SK-N-SH (cell line): ENCODE results near the gene SBNO1. TPM values are rescaled to one million over a fixed set of nuclear protein-coding genes. Genes with fewer than 3 reads are reported as not detected.
A peak's percentile ranks its signal among the peaks of the same experiment; 100 is the strongest.

Experiments
- CTCF ChIA-PET: fragments of 300-600, 350-600 bp; formaldehyde crosslinking; extraction: SDS; loops from one replicate; lab custom pipeline; 2021; lab: Yijun Ruan, JAX
- POLR2A ChIA-PET: fragments of 350-600 bp; sonication (Branson Sonifier 250); formaldehyde crosslinking; extraction: SDS; loops from one replicate; lab custom pipeline; 2020; ENCODE audit warnings: antibody characterized with exemption, inconsistent platforms; lab: Yijun Ruan, JAX
- DNase-seq: peaks from one replicate; pipeline ENCODE4 v3.0.0; 2012
- H2AFZ ChIP-seq: fragments of 200-600 bp; sonication (generic); 2 replicates; pipeline ENCODE4 v1.8.1; 2016; ENCODE audit warnings: antibody characterized with exemption, mild to moderate bottlenecking, low read depth
- H3F3A ChIP-seq: fragments of 200-600 bp; sonication (generic); replicated peaks from 2 replicates; pipeline ENCODE3; 2016; ENCODE audit warnings: antibody characterized with exemption, mild to moderate bottlenecking; ENCODE audit not compliant: insufficient read depth
- H3K27ac ChIP-seq, 2 experiments: fragments of 200-500 bp in 1 of 2; fragments of 200-600 bp in 1 of 2; sonication (Bioruptor generic) in 1 of 2; sonication (generic), shearing (Covaris generic) in 1 of 2; 2 replicates each; pipeline versions ENCODE4 v1.5.1 to v1.6.1; 2014 to 2016; ENCODE audit warnings: low read depth in 2 of 2, inconsistent platforms in 1 of 2, low read length in 1 of 2, mild to moderate bottlenecking in 1 of 2, mixed read lengths in 1 of 2
- H3K27me3 ChIP-seq: fragments of 200-600 bp; sonication (generic), shearing (Covaris generic); 2 replicates; pipeline ENCODE4 v1.6.1; 2016; ENCODE audit warnings: mixed run types; ENCODE audit not compliant: insufficient read depth
- H3K36me3 ChIP-seq, 2 experiments: fragments of 200-500 bp in 1 of 2; fragments of 200-600 bp in 1 of 2; sonication (Bioruptor generic) in 1 of 2; sonication (generic) in 1 of 2; replicated peaks in 1 of 2; 2 replicates each; pipeline versions ENCODE3 to v1.5.1; 2014 to 2016; ENCODE audit warnings: low read length in 1 of 2, mild to moderate bottlenecking in 1 of 2; ENCODE audit not compliant: insufficient read depth in 2 of 2, control insufficient read depth in 1 of 2
- H3K4me1 ChIP-seq, 2 experiments: fragments of 200-500 bp in 1 of 2; fragments of 200-600 bp in 1 of 2; sonication (Bioruptor generic) in 1 of 2; sonication (generic), shearing (Covaris generic) in 1 of 2; 2 replicates each; pipeline versions ENCODE4 v1.5.1 to v1.6.1; 2014 to 2016; ENCODE audit warnings: low read depth in 1 of 2, low read length in 1 of 2, mixed run types in 1 of 2; ENCODE audit not compliant: insufficient read depth in 2 of 2, control insufficient read depth in 1 of 2
- H3K4me2 ChIP-seq: fragments of 200-600 bp; sonication (generic), shearing (Covaris generic); 2 replicates; pipeline ENCODE4 v1.6.1; 2017; ENCODE audit warnings: mixed run types
- H3K4me3 ChIP-seq, 2 experiments: fragments of 200-500 bp in 1 of 2; fragments of 200-600 bp in 1 of 2; sonication (Bioruptor generic) in 1 of 2; sonication (generic), shearing (Covaris generic) in 1 of 2; 2 replicates each; pipeline versions ENCODE4 v1.5.1 to v1.8.1; 2014 to 2016; ENCODE audit warnings: low read depth in 2 of 2, inconsistent platforms in 1 of 2, low read length in 1 of 2, mild to moderate bottlenecking in 1 of 2, mixed read lengths in 1 of 2, moderate library complexity in 1 of 2
- H3K79me2 ChIP-seq: fragments of 200-600 bp; sonication (generic); 2 replicates; pipeline ENCODE4 v1.8.1; 2017; ENCODE audit warnings: mild to moderate bottlenecking; ENCODE audit not compliant: insufficient read depth
- H3K9ac ChIP-seq: fragments of 200-600 bp; sonication (generic); 2 replicates; pipeline ENCODE4 v1.6.1; 2017; ENCODE audit warnings: mixed run types
- H3K9me2 ChIP-seq: fragments of 200-600 bp; sonication (generic); 2 replicates; pipeline ENCODE4 v1.6.1; 2017; ENCODE audit warnings: mixed run types
- H3K9me3 ChIP-seq: fragments of 200-600 bp; sonication (generic); 2 replicates; pipeline ENCODE4 v1.6.1; 2017; ENCODE audit warnings: mixed run types, mild to moderate bottlenecking, moderate library complexity
- H4K20me1 ChIP-seq: fragments of 200-600 bp; sonication (generic); 2 replicates; pipeline ENCODE4 v1.6.1; 2017; ENCODE audit warnings: mild to moderate bottlenecking, mixed run types; ENCODE audit not compliant: insufficient read depth
- FOSL2 ChIP-seq: IDR thresholded peaks from 2 replicates; pipeline ENCODE4 v1.4.0; 2012; ENCODE audit warnings: low read depth, mild to moderate bottlenecking, moderate library complexity, borderline replicate concordance
- FOXM1 ChIP-seq: IDR thresholded peaks from 2 replicates; pipeline ENCODE4 v1.4.0; 2012; ENCODE audit warnings: low read depth, mild to moderate bottlenecking
- GABPA ChIP-seq: IDR thresholded peaks from 2 replicates; pipeline ENCODE4 v1.4.0; 2012; ENCODE audit warnings: low read depth, mild to moderate bottlenecking
- GATA2 ChIP-seq: sonication (generic); formaldehyde crosslinking; IDR thresholded peaks from 2 replicates; pipeline ENCODE4 v1.5.0; 2020; ENCODE audit warnings: mild to moderate bottlenecking, missing genetic modification reagents
- IRF3 ChIP-seq: fragments of 150-350 bp; IDR thresholded peaks from 2 replicates; pipeline ENCODE4 v1.6.1; 2016; ENCODE audit warnings: mild to moderate bottlenecking, low read depth, low read length
- JUND ChIP-seq: IDR thresholded peaks from 2 replicates; pipeline ENCODE4 v1.4.0; 2012
- MAX ChIP-seq: IDR thresholded peaks from 2 replicates; pipeline ENCODE4 v1.4.0; 2012; ENCODE audit warnings: low read depth
- MEF2A ChIP-seq: IDR thresholded peaks from 2 replicates; pipeline ENCODE4 v1.4.0; 2012; ENCODE audit warnings: low read depth, borderline replicate concordance
- NFIC ChIP-seq: IDR thresholded peaks from 2 replicates; pipeline ENCODE4 v1.4.0; 2012; ENCODE audit warnings: borderline replicate concordance
- NRF1 ChIP-seq: IDR thresholded peaks from 2 replicates; pipeline ENCODE4 v1.6.1; 2012; ENCODE audit warnings: low read depth, mild to moderate bottlenecking, low read length
- PBX3 ChIP-seq: IDR thresholded peaks from 2 replicates; pipeline ENCODE4; 2012
- REST ChIP-seq: IDR thresholded peaks from 2 replicates; pipeline ENCODE4 v1.6.1; 2012; ENCODE audit warnings: mild to moderate bottlenecking, low read depth, low read length, moderate library complexity
- TAF1 ChIP-seq: IDR thresholded peaks from 2 replicates; pipeline ENCODE4 v1.6.1; 2012; ENCODE audit warnings: low read depth, mild to moderate bottlenecking, low read length, moderate library complexity, borderline replicate concordance
- TEAD4 ChIP-seq: IDR thresholded peaks from 2 replicates; pipeline ENCODE4 v1.4.0; 2012; ENCODE audit warnings: mild to moderate bottlenecking, borderline replicate concordance; ENCODE audit not compliant: insufficient read depth
- ZBTB33 ChIP-seq: IDR thresholded peaks from 2 replicates; pipeline ENCODE4 v1.4.0; 2012; ENCODE audit warnings: low read depth, borderline replicate concordance
- WGBS: methylation state at CpG from one replicate; pipeline ENCODE4 v1.1.6; 2017; ENCODE audit warnings: low lambda C conversion rate; 5-methylcytosine and 5-hydroxymethylcytosine counted together
- polyA plus RNA-seq, 3 experiments: library from polyadenylated mRNA; depleted of rRNA; stranded (reverse); fragments of >200 nt; gene quantifications; 2 replicates each; pipeline ENCODE4 v1.2.3, GENCODE V29; 2012

SBNO1 gene
- polyA plus RNA-seq, 1 of the 3 experiments (the other 2 are of a cell fraction) = 4.5 TPM

GRCh38 chr12:123267991-123268843, 96.4 kb downstream of the SBNO1 start (continued):
- TF ChIP-seq GATA2 (CRISPR knock-in tag) (no peak), FOXM1 (no peak), TAF1 (no peak), REST (no peak)

- H3K4me1 ChIP-seq = peaks cover 5 to 42% of the 10 kb centered on the region in 2 experiments; a peak in 3 of 4 replicates
- H3K27ac ChIP-seq = peak overlapping the region; percentile 80 to 99; a peak in 3 of 4 replicates
- H3K36me3 ChIP-seq = peaks cover 15 to 27% of the 10 kb centered on the region in 2 experiments
- DNase-seq = peak; percentile 49
- ChIA-PET POLR2A (interaction anchor here (0.6 to 3.5 kb wide), 9 partner anchors 9 to 116 kb away, joined by 3 to 47 read pairs (median 6); partner anchors contain the start of genes KMT5A, MPHOSPH9, MTRFR and SBNO1), CTCF (interaction anchor here (0.6 to 2.6 kb wide), 11 partner anchors 9 to 335 kb away, joined by 3 to 13 read pairs (median 4); partner anchors contain the start of genes DDX55, MPHOSPH9 and MTRFR)
- H3K4me3 ChIP-seq = peak overlapping the region in 1 of 2 experiments; percentile 15; a peak in 1 of 4 replicates
- 0 out of 2 replicates have a peak overlapping the region, but pooled peaks have one; percentile 96 for H3K4me2 ChIP-seq
- H3K9ac ChIP-seq = no peak overlapping the region
- no peaks in the 10 kb centered on the region for H3K9me2 ChIP-seq
- H3K9me3 ChIP-seq = no peaks in the 10 kb centered on the region
- peaks cover 36% of the 10 kb centered on the region for H4K20me1 ChIP-seq
- WGBS = 92% methylated on average over 5 of the region's 7 CpGs
- TF ChIP-seq FOSL2 (no peak), FOXM1 (no peak), GABPA (no peak), NFIC (no peak), JUND (no peak), MEF2A (no peak), TEAD4 (no peak), ZBTB33 (no peak), MAX (no peak), NRF1 (no peak), IRF3 (no peak), PBX3 (no peak)
- H3K27me3 ChIP-seq = no peaks in the 10 kb centered on the region
- peaks cover 8% of the 10 kb centered on the region for H3F3A ChIP-seq
- no peak overlapping the region for H2AFZ ChIP-seq
- peaks cover 89% of the 10 kb centered on the region for H3K79me2 ChIP-seq
Observed at GRCh38 chr12:123267335-123267920, 97.2 kb downstream of the SBNO1 start.
